Measurements from ENCODE around the gene ATP5MC2. TPM values are rescaled to one million over a fixed set of nuclear protein-coding genes. Genes with fewer than 3 reads are reported as not detected.

The ATP5MC2 gene
- total RNA-seq, 1 experiment from 2014 or later, result 173 TPM

DNA sequence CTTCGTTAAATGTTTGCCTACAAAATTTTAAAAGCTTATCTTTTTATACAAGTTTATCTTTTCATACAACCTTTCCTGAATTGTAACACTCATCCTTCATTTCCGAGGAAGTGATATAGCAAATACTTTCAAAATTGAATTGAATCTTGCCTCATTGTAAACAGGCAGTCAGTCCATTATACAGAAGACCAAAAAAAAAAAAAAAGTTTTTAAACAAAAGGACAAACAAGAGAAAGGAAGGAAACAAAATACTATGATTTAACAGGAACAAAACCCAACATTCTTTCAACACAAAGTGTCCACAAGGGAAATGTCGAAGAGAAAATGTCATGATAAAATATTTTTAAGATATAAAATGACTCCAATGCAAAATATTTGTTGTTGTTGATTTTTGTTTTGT lies 58.2 kb downstream of the ATP5MC2 start:
- H3K36me3 Mint-ChIP-seq (ENCODE audit: insufficient read depth, unreplicated experiment), result peaks cover 7% of the 10 kb centered on the region

DNA sequence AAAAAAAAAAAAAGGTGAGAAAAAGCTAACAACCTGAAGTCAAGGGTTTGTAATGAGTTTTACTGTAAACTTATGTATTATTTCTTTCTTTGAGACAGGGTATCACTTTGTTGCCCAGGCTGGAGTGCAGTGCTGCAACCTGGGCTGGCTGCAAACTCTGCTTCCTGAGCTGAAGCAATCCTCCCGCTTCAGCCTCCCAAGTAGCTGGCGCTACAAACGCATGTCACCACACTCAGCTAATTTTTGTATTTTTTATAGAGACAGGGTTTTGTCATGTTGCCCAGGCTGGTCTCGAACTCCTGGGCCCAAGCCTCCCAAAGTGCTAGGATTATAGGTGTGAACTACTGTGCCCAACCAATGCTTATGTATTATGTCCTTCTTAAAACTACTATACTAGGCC lies 58.9 kb downstream of the ATP5MC2 start:
- peaks cover 7% of the 10 kb centered on the region for H3K36me3 Mint-ChIP-seq (ENCODE audit: insufficient read depth, unreplicated experiment)
- H3K27ac Mint-ChIP-seq (ENCODE audit: unreplicated experiment), result no peak overlapping the region
- H3K4me3 Mint-ChIP-seq (ENCODE audit: low read depth, unreplicated experiment), result no peak overlapping the region
- DNase-seq, result no peak
- H3K4me1 Mint-ChIP-seq (ENCODE audit: low read depth, unreplicated experiment), result no peaks in the 10 kb centered on the region
- TF ChIP-seq, protein P1, sequence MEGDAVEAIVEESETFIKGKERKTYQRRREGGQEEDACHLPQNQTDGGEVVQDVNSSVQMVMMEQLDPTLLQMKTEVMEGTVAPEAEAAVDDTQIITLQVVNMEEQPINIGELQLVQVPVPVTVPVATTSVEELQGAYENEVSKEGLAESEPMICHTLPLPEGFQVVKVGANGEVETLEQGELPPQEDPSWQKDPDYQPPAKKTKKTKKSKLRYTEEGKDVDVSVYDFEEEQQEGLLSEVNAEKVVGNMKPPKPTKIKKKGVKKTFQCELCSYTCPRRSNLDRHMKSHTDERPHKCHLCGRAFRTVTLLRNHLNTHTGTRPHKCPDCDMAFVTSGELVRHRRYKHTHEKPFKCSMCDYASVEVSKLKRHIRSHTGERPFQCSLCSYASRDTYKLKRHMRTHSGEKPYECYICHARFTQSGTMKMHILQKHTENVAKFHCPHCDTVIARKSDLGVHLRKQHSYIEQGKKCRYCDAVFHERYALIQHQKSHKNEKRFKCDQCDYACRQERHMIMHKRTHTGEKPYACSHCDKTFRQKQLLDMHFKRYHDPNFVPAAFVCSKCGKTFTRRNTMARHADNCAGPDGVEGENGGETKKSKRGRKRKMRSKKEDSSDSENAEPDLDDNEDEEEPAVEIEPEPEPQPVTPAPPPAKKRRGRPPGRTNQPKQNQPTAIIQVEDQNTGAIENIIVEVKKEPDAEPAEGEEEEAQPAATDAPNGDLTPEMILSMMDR (IDR thresholded peaks at IDR 0.05; ENCODE audit: unreplicated experiment), result no peak
- no peaks in the 10 kb centered on the region for H3K9me3 Mint-ChIP-seq (ENCODE audit: low read depth, unreplicated experiment)
- intact Hi-C loops (cut with micrococcal nuclease; ENCODE audit: unreplicated experiment), result no loop called here
- no TSS peak for BruUV-seq (replicated peaks)
- H3K27me3 Mint-ChIP-seq (ENCODE audit: unreplicated experiment), result no peaks in the 10 kb centered on the region
- CTCF ChIA-PET, result no interaction called here

More for the DNA sequence above, 58.2 kb downstream of the ATP5MC2 start:
- DNase-seq, result no peak
- no peaks in the 10 kb centered on the region for H3K4me1 Mint-ChIP-seq (ENCODE audit: low read depth, unreplicated experiment)
- TF ChIP-seq, protein P1 (IDR thresholded peaks at IDR 0.05; ENCODE audit: unreplicated experiment), result no peak
- no TSS peak for BruUV-seq (replicated peaks)
- intact Hi-C loops (cut with micrococcal nuclease; ENCODE audit: unreplicated experiment), result no loop called here
- H3K27ac Mint-ChIP-seq (ENCODE audit: unreplicated experiment), result no peak overlapping the region
- CTCF ChIA-PET, result no interaction called here
- H3K9me3 Mint-ChIP-seq (ENCODE audit: low read depth, unreplicated experiment), result no peaks in the 10 kb centered on the region
- no peak overlapping the region for H3K4me3 Mint-ChIP-seq (ENCODE audit: low read depth, unreplicated experiment)
- no peaks in the 10 kb centered on the region for H3K27me3 Mint-ChIP-seq (ENCODE audit: unreplicated experiment)

Other genes starting within 250 kb of the ATP5MC2 start
- 151 and 184 TPM in 2 replicates for gene PRR13, start 234.3 kb downstream of the ATP5MC2 start, total RNA-seq (2022)
- 464 and 528 TPM in 2 replicates for gene PCBP2, start 224.0 kb downstream of the ATP5MC2 start, total RNA-seq (2022)
- 4.6 and 5.8 TPM in 2 replicates for gene MAP3K12, start 176.6 kb downstream of the ATP5MC2 start, total RNA-seq (2022)
- gene TARBP2, start 174.8 kb downstream of the ATP5MC2 start, total RNA-seq (2022), result 20.7 and 21.8 TPM in 2 replicates
- not detected in 2 replicates for gene NPFF, start 168.6 kb downstream of the ATP5MC2 start, total RNA-seq (2022)
- gene ATF7, start 49.7 kb downstream of the ATP5MC2 start, total RNA-seq (2022), result 18.0 and 24.9 TPM in 2 replicates
- gene CALCOCO1, start 51.4 kb upstream of the ATP5MC2 start, total RNA-seq (2022), result 42.1 and 44.4 TPM in 2 replicates
- gene CISTR, start 75.9 kb upstream of the ATP5MC2 start, total RNA-seq (2022), result not detected in 2 replicates

Data from Calu3 (cell line).